Panc1 (cell line): ENCODE data around the gene DLG5. TPM values are rescaled to one million over a fixed set of nuclear protein-coding genes. Genes with fewer than 3 reads are reported as not detected.

Experiments used
- ATAC-seq: fragments of 200-7000 bp; cut with Tn5 transposase; 2 replicates; pipeline ENCODE4 v1.9.1; 2020; ENCODE audit warnings: mild to moderate bottlenecking, moderate library complexity
- BruUV-seq: library from RNA; stranded (reverse); fragments of 400-500 nt; replicated peaks from 2 replicates; lab custom pipeline; 2021; lab: Mats Ljungman, UMichigan
- CTCF ChIA-PET: fragments of 300-600 bp; sonication (Branson Sonifier 250); formaldehyde crosslinking; loops from one replicate; lab custom pipeline; 2022; ENCODE audit warnings: antibody characterized with exemption; lab: Charles Lee
- POLR2A ChIA-PET: fragments of 300-600 bp; sonication (Branson Sonifier 250); formaldehyde crosslinking; loops from one replicate; lab custom pipeline; 2022; ENCODE audit warnings: antibody characterized with exemption; lab: Charles Lee
- DNase-seq: peaks from one replicate; pipeline ENCODE4 v3.0.0-alpha.2; 2010; ENCODE audit warnings: low read depth, low spot score
- H3K27ac ChIP-seq: 2 replicates; pipeline ENCODE4 v1.5.1; 2011; ENCODE audit warnings: mild to moderate bottlenecking, low read length, inconsistent platforms
- H3K27me3 ChIP-seq: fragments of 200-500 bp; sonication (Bioruptor generic); 2 replicates; pipeline ENCODE4 v1.6.0; 2014; ENCODE audit warnings: low read length, inconsistent platforms; ENCODE audit not compliant: control insufficient read depth, insufficient read depth
- H3K36me3 ChIP-seq: fragments of 200-500 bp; sonication (Bioruptor generic); 2 replicates; pipeline ENCODE4 v1.5.1; 2014; ENCODE audit warnings: inconsistent platforms, mild to moderate bottlenecking, low read length, moderate library complexity; ENCODE audit not compliant: control insufficient read depth, insufficient read depth
- H3K4me1 ChIP-seq: 2 replicates; pipeline ENCODE4 v1.5.1; 2011; ENCODE audit warnings: inconsistent platforms, mild to moderate bottlenecking, low read length, moderate library complexity; ENCODE audit not compliant: control insufficient read depth, insufficient read depth
- H3K4me3 ChIP-seq, 2 experiments: 2 replicates each; pipeline ENCODE4 v1.5.1; 2011 to 2012; ENCODE audit warnings: low read depth in 2 of 2, low read length in 2 of 2, mild to moderate bottlenecking in 2 of 2, inconsistent platforms in 1 of 2, moderate library complexity in 1 of 2
- H3K9me3 ChIP-seq: fragments of 200-500 bp; sonication (Bioruptor generic); 2 replicates; pipeline ENCODE4 v1.5.1; 2014; ENCODE audit warnings: low read depth, mild to moderate bottlenecking, inconsistent platforms, low read length, moderate library complexity; ENCODE audit not compliant: control insufficient read depth, insufficient read depth
- POLR2AphosphoS5 ChIP-seq: IDR thresholded peaks from 2 replicates; pipeline ENCODE4 v1.6.1; 2012; ENCODE audit warnings: mild to moderate bottlenecking, low read depth, low read length, moderate library complexity
- REST ChIP-seq, 2 experiments: IDR thresholded peaks; 2 replicates each; pipeline ENCODE4 v1.6.1; 2011 to 2012; ENCODE audit warnings: low read depth in 2 of 2, control low read depth in 1 of 2, low read length in 1 of 2, mild to moderate bottlenecking in 1 of 2, moderate library complexity in 1 of 2; ENCODE audit not compliant: insufficient read depth in 1 of 2
- SIN3A ChIP-seq: IDR thresholded peaks from 2 replicates; pipeline ENCODE4 v1.6.1; 2012; ENCODE audit warnings: low read depth, mild to moderate bottlenecking, low read length, moderate library complexity, borderline replicate concordance; ENCODE audit not compliant: insufficient read depth
- TCF7L2 ChIP-seq: IDR thresholded peaks from 2 replicates; pipeline ENCODE4 v1.6.1; 2011; ENCODE audit warnings: mild to moderate bottlenecking, low read depth, low read length, inconsistent platforms
- in situ Hi-C: cut with HindIII; loops from 2 replicates; pipeline ENCODE4 v1.10.0; 2016; ENCODE audit warnings: low sequenced_read_pairs, low pct_unique_long_range_greater_than_20kb
- intact Hi-C: fragments of 100-400 bp; cut with micrococcal nuclease; formaldehyde crosslinking; loops from one replicate; pipeline ENCODE4 v1.10.0; 2022; ENCODE audit not compliant: unreplicated experiment
- total RNA-seq: library from RNA; stranded (reverse); gene quantifications from one replicate; pipeline ENCODE4 v1.2.1, GENCODE V29; 2021; ENCODE audit not compliant: unreplicated experiment
- TF ChIP-seq, protein P1 (sequence below): fragments of 450-650 bp; IDR thresholded peaks from 2 replicates; pipeline ENCODE4 v1.5.1; 2017; ENCODE audit warnings: mild to moderate bottlenecking

Gene DLG5
- total RNA-seq, 1 experiment from 2014 or later, result 85.6 TPM

DNA sequence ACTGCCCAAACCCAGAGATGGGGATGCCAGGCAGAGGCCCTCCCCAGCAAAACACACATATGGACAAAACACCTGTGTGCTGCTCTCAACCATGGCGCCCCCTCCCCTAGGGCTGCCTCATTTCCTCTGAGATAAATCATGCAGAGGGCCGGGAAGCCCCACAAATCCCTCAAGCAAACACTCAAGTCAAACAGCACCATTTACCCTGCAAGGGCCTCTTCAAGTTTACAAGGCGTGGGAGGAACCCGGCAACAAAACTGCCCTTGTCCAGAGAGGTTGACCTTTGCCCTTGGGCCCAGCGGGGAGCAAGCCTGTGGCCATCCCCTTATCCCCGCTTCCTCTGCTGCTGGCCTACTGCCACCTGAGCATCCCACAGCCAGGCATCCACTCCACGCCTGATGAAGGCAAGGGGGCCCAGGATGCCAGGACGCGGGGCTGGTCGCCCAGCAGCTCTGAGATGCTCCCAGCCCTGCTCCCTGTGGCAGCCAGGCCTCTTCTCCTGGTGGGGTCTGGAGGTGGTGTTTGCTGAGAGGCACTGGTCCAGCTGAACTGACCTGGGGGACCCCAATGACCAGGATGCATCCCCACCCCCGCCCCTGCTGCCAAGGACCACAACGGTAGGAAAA, 77.4 kb downstream of the DLG5 start:
- Histone ChIP-seq H3K27ac (no peak overlapping the region), H3K27me3 (no peaks in the 10 kb centered on the region), H3K36me3 (no peaks in the 10 kb centered on the region; the same call in 1 of the 2 replicates), H3K4me1 (peaks cover 50% of the 10 kb centered on the region), H3K9me3 (no peaks in the 10 kb centered on the region), H3K4me3 (no peak overlapping the region)
- ChIA-PET CTCF (no interaction called here), POLR2A (no interaction called here)
- in situ Hi-C loops, result no loop called here
- intact Hi-C loops, result loop anchor here (5.0 kb wide), 2 partner anchors 128 to 163 kb away; no protein-coding TSS in a partner anchor
- peak; percentile 56 for ATAC-seq
- no peak for TF ChIP-seq SIN3A
- TF ChIP-seq, protein P1, sequence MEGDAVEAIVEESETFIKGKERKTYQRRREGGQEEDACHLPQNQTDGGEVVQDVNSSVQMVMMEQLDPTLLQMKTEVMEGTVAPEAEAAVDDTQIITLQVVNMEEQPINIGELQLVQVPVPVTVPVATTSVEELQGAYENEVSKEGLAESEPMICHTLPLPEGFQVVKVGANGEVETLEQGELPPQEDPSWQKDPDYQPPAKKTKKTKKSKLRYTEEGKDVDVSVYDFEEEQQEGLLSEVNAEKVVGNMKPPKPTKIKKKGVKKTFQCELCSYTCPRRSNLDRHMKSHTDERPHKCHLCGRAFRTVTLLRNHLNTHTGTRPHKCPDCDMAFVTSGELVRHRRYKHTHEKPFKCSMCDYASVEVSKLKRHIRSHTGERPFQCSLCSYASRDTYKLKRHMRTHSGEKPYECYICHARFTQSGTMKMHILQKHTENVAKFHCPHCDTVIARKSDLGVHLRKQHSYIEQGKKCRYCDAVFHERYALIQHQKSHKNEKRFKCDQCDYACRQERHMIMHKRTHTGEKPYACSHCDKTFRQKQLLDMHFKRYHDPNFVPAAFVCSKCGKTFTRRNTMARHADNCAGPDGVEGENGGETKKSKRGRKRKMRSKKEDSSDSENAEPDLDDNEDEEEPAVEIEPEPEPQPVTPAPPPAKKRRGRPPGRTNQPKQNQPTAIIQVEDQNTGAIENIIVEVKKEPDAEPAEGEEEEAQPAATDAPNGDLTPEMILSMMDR, result no peak
- peak; percentile 77; the same call in 1 of the 2 replicates for TF ChIP-seq TCF7L2
- peak; percentile 56; the same call in 1 of the 2 replicates for TF ChIP-seq POLR2AphosphoS5
- no peak for TF ChIP-seq REST (IDR thresholded peaks at IDR 0.05; ENCODE audit: insufficient read depth in 1 of 2, low read depth in 2 of 2, low read length in 1 of 2)
- no TSS peak for BruUV-seq
- DNase-seq, result no peak

DNA sequence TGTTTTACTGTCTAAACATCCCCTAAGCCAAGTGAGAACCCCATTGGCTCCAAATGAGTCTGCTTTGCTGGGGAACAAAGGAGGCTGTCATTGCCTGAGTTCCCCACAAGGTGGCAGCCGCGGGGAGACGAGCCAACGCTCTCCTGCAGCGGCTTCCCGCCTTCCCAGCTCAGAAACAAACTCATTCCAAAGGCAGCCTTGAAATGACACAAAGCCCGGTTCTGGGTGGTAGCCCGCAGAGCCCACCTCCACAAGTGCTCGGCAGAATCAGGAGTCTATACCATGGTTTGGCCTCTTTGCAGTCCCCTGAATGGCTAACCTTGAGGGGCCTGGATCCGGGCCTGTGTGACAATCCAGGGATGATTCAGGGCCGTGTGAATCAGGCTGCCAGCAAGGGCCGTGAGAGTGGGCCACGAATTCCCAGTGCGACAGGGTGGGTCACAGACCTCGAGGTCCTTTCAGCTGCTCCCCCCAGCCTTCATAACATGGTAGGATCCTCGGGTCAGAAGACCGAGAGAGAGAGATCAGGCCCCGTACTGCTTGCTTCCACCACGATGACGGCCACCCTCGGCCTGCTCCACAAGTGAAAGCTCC, 79.7 kb downstream of the DLG5 start:
- peaks cover 50% of the 10 kb centered on the region for H3K4me1 ChIP-seq
- H3K4me3 ChIP-seq, result no peak overlapping the region
- H3K27ac ChIP-seq, result peak overlapping the region; percentile 48; the same call in 1 of the 2 replicates
- BruUV-seq, result no TSS peak
- in situ Hi-C loops, result no loop called here
- ATAC-seq (peak; percentile 78), DNase-seq (peak; percentile 56)
- no peaks in the 10 kb centered on the region for H3K9me3 ChIP-seq
- TF ChIP-seq, protein P1, result peak; percentile 99
- no peak for TF ChIP-seq TCF7L2
- H3K36me3 ChIP-seq, result no peaks in the 10 kb centered on the region; the same call in 1 of the 2 replicates
- H3K27me3 ChIP-seq, result no peaks in the 10 kb centered on the region
- intact Hi-C loops, result loop anchor here (5.0 kb wide), 2 partner anchors 130 to 165 kb away; no protein-coding TSS in a partner anchor
- ChIA-PET POLR2A (interaction anchor here (0.6 kb wide), 1 partner anchor 81 kb away, joined by 6 read pairs; no protein-coding TSS in a partner anchor), CTCF (interaction anchor here (0.6 to 1.4 kb wide), 3 partner anchors 10 to 128 kb away, joined by 3 to 4 read pairs (median 3); no protein-coding TSS in a partner anchor)
